Ectodermal cell (in vitro differentiated cells): ENCODE data around the gene CLPTM1L.

ENCODE experiments used
- H3K27ac ChIP-seq: 2 replicates; pipeline ENCODE4 v1.7.0; 2013; ENCODE audit warnings: mild to moderate bottlenecking, low read depth, low read length; ENCODE audit not compliant: insufficient read depth, poor library complexity, severe bottlenecking
- H3K27me3 ChIP-seq: 2 replicates; pipeline ENCODE4 v1.7.0; 2013; ENCODE audit warnings: mild to moderate bottlenecking, low read length; ENCODE audit not compliant: insufficient read depth, control insufficient read depth, poor library complexity, severe bottlenecking
- H3K36me3 ChIP-seq: one replicate; pipeline ENCODE4 v1.7.0; 2013; ENCODE audit warnings: low read length; ENCODE audit not compliant: control insufficient read depth, insufficient read depth
- H3K4me1 ChIP-seq: one replicate; pipeline ENCODE4 v1.7.0; 2013; ENCODE audit warnings: low read length; ENCODE audit not compliant: control insufficient read depth, insufficient read depth
- H3K4me3 ChIP-seq: 2 replicates; pipeline ENCODE4 v1.7.0; 2013; ENCODE audit warnings: low read depth, low read length, control low read depth; ENCODE audit not compliant: insufficient read depth
- H3K9me3 ChIP-seq: 2 replicates; pipeline ENCODE4 v1.7.0; 2013; ENCODE audit warnings: mild to moderate bottlenecking, low read length, moderate library complexity; ENCODE audit not compliant: control insufficient read depth
- WGBS, 2 experiments: methylation state at CpG; one replicate each; pipeline ENCODE4 v1.1.7; 2013; ENCODE audit warnings: missing lambda C conversion rate in 2 of 2; 5-methylcytosine and 5-hydroxymethylcytosine counted together

Gene CLPTM1L

GRCh38 chr5:1282131-1282992 lies 62.5 kb downstream of the CLPTM1L start:
- 91 to 93% methylated on average over 37 of the region's 37 CpGs for WGBS, 2 experiments
- H3K36me3 ChIP-seq, result no peaks in the 10 kb centered on the region
- no peaks in the 10 kb centered on the region for H3K4me1 ChIP-seq
- no peak overlapping the region for H3K4me3 ChIP-seq
- no peaks in the 10 kb centered on the region for H3K27me3 ChIP-seq
- no peak overlapping the region for H3K27ac ChIP-seq
- H3K9me3 ChIP-seq, result no peaks in the 10 kb centered on the region

DNA sequence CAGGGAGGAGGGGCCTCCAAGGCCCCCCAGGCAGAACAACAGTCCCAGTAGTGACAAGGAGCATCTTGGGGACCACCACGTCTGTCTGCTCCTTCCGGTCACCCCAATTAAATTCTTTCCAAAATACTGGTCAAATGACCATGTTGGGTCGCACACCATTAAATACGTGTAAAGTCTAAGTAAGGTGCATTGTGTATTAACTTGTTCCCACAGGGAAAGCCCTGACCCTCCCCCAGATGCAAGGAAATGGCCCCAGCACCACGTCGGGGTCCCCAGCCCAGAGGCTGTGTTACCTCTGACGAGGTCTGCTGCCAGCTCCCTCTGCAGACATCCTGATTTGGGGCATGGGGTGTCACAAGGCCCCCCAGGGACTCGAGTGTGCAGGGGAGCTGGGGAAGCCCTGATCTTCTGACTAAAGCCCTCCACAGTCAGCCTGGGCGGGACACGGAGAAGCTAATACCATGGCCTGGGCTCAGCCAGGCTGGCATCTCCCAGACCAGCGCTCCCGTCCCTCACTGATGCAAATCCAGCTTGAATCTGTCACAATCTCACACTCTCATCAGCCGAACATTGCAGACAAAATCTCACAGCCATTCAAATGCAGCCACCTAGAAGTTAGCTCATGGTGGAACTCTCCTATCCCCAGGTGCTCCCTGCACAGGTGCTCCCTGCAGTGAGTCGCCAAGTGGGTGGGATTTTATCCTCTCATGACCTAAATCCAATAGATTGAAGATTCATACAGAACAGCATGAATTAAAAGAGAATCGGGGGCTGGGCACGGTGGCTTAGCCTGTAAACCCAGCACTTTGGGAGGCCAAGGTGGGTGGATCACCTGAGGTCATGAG lies 63.6 kb downstream of the CLPTM1L start:
- Histone ChIP-seq H3K9me3 (no peaks in the 10 kb centered on the region), H3K36me3 (no peaks in the 10 kb centered on the region), H3K27me3 (no peaks in the 10 kb centered on the region), H3K4me1 (no peaks in the 10 kb centered on the region), H3K27ac (no peak overlapping the region), H3K4me3 (no peak overlapping the region)
- 92 to 93% methylated on average over 16 of the region's 16 CpGs for WGBS, 2 experiments

DNA sequence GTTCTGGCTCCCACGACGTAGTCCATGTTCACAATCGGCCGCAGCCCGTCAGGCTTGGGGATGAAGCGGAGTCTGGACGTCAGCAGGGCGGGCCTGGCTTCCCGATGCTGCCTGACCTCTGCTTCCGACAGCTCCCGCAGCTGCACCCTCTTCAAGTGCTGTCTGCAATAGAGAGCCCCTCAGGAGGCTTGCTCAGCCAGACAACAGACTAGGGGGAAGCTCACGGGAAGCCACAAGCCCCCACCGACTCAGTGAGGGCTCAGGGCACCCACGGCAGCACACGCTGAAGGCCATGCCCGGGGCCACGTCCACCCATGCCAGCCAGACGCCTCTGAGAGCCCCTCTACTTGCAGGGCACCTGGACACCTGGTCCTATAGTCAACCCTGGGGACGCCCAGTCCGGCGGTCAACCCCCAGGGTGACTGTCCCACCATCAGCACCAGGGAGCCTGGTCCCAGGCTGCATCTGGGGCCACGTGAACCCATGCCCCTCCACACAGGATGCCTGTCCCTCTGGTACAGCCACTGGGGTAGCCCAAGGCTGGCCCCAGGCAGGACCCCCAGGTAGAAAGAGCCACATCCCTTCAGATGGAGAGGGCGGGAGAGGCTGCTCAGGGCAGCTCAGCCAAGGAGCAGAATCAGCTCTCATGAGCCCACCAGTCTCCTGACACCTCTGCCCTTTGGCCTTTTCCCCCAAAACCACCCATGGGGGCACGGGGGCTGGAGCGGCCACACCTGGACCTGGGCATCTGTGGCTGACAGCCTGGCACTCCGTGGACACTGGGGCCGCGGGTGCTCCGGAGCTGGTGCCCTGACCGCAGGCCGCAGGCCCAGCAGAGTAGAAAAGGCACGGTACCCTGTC lies 64.5 kb downstream of the CLPTM1L start:
- Histone ChIP-seq H3K27me3 (no peaks in the 10 kb centered on the region), H3K36me3 (no peaks in the 10 kb centered on the region), H3K27ac (no peak overlapping the region), H3K9me3 (no peaks in the 10 kb centered on the region), H3K4me1 (no peaks in the 10 kb centered on the region), H3K4me3 (no peak overlapping the region)
- WGBS, 2 experiments, result 95% methylated on average over 32 of the region's 32 CpGs

DNA sequence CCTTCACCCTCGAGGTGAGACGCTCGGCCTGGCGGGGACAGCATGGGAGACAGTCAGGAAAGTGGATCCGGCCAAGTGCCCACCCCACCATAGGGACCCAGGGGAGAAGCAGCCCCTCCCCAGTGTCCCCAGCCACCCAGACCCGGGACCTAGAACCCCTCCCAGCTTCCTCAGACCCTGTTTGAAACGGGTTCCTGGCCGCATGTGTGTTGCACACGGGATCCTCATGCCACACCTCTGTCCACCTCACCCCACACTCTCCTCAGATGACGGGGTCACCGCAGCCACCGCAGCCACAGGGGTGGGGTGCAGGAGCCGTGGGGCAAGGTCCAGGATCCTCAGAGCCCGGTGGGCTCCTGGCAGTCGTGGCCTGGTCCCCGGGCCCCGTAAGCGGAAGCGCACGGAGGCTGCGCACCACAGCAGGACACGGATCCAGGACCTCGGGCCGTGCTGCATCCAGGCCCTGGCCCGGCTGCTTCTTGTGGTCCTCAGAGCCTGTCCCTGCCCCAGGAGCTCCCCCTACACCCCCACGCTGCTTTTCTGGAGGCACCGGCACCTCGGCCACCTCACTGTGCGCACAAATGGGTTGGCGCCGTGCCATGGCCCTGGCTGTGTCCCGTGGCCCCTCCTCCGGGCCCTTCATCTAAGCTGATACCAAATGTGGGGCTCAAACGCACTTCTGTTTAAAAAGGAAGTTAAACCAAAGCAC lies 65.3 kb downstream of the CLPTM1L start:
- Histone ChIP-seq H3K4me3 (no peak overlapping the region), H3K27me3 (no peaks in the 10 kb centered on the region), H3K4me1 (no peaks in the 10 kb centered on the region), H3K36me3 (no peaks in the 10 kb centered on the region), H3K27ac (no peak overlapping the region), H3K9me3 (no peaks in the 10 kb centered on the region)
- WGBS, 2 experiments, result 95% methylated on average over 34 of the region's 34 CpGs

GRCh38 chr5:1278656-1279442 lies 66.0 kb downstream of the CLPTM1L start:
- Histone ChIP-seq H3K27me3 (no peaks in the 10 kb centered on the region), H3K36me3 (no peaks in the 10 kb centered on the region), H3K9me3 (no peaks in the 10 kb centered on the region), H3K27ac (no peak overlapping the region), H3K4me1 (no peaks in the 10 kb centered on the region), H3K4me3 (no peak overlapping the region)
- 96 to 97% methylated on average over 42 of the region's 42 CpGs for WGBS, 2 experiments

DNA sequence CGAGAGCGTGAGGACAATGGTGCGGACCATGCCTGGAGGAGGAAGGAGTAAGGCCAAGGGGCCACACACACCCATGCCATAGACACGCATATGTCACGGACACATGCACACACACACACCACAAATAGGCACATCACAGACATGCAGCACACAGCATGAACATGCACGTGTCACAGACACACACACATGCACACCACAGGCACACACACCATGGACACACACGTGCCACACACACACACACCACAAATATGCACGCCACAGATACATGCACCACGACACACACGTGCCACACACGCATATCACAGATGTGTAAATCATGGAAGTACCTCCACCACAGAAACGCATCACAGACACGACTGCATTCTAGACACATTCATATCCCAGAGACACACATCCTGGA lies 66.7 kb downstream of the CLPTM1L start:
- H3K9me3 ChIP-seq, result no peaks in the 10 kb centered on the region
- H3K27ac ChIP-seq, result no peak overlapping the region
- H3K36me3 ChIP-seq, result no peaks in the 10 kb centered on the region
- 93 to 95% methylated on average over 13 of the region's 13 CpGs for WGBS, 2 experiments
- no peaks in the 10 kb centered on the region for H3K27me3 ChIP-seq
- H3K4me3 ChIP-seq, result no peak overlapping the region
- no peaks in the 10 kb centered on the region for H3K4me1 ChIP-seq

DNA sequence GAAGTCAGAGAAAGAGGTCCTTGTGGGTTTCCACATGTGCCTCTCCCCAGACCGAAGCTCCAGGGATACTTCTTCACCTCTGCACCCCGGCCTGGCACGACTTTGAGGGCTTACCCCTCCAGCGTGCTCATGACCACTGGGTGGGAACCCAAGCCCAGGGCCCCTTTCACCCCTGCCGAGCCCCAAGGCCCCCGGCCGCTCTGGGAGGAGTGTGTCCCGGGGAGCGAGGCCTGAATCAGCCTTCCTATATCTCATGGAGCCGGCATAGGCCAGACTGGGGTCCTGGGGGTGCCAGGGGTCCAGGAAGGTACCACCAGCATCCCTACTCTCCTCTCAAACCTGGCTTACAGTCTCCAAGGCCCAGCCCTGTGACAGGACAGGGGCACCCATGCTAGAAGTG lies 67.1 kb downstream of the CLPTM1L start:
- Histone ChIP-seq H3K9me3 (no peaks in the 10 kb centered on the region), H3K36me3 (no peaks in the 10 kb centered on the region), H3K4me3 (no peak overlapping the region), H3K27me3 (no peaks in the 10 kb centered on the region), H3K27ac (no peak overlapping the region), H3K4me1 (no peaks in the 10 kb centered on the region)
- WGBS, 2 experiments, result 95 to 96% methylated on average over 10 of the region's 10 CpGs

DNA sequence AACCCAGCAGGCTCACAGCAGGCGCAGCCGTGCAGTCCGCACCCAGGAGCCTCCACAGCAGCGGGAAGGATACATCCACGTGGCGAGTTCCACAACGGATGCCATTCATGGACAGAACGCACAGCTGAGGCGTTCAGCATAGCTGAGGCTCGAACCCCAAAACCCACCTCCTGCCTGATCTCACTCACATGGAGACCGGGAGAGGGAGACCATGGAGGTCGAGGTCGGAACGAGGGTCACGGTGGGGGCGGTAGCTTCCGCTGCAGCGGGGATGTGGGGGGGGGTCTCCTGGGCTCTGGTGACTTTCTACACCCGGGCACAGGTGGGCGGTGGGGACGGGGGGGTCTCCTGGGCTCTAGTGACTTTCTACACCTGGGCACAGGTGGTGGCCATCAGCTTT lies 67.6 kb downstream of the CLPTM1L start:
- Histone ChIP-seq H3K27me3 (no peaks in the 10 kb centered on the region), H3K36me3 (no peaks in the 10 kb centered on the region), H3K4me1 (no peaks in the 10 kb centered on the region), H3K9me3 (no peaks in the 10 kb centered on the region), H3K27ac (no peak overlapping the region), H3K4me3 (no peak overlapping the region)
- 94% methylated on average over 21 of the region's 21 CpGs for WGBS, 2 experiments

- no peaks in the 10 kb centered on the region for H3K4me1 ChIP-seq
- no peaks in the 10 kb centered on the region for H3K9me3 ChIP-seq
- no peak overlapping the region for H3K27ac ChIP-seq
- H3K27me3 ChIP-seq, result no peaks in the 10 kb centered on the region
- no peaks in the 10 kb centered on the region for H3K36me3 ChIP-seq
- no peak overlapping the region for H3K4me3 ChIP-seq
- WGBS, 2 experiments, result 92% methylated on average over 20 of the region's 20 CpGs
These were observed 68.0 kb downstream of the CLPTM1L start for GRCh38 chr5:1276930-1277329.
